HG03064 (cell line): ENCODE data around the gene SV2B.

Experiments
- ATAC-seq: cut with Tn5 transposase; IDR thresholded peaks from one replicate; pipeline ENCODE4 v1.9.1; 2021; ENCODE audit warnings: low read depth; ENCODE audit not compliant: unreplicated experiment

SV2B gene

DNA sequence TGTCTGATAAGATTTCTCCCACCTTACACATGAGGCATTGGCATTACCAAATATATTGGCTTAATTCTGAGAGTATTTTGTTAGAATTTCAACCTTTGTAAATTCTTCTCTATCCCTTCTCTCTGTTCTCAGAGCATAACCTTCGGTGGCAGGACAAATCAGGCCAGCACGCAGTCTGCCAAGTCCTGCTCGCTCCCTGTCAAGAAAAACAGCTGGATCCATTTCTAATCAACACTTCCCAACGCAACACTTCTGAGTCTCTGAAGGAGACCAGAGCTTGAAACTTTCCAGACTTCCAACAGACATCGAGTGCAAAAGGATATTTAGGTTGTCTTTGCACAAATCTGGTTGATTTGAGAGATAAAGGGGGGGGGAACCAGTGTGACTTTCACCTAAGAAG, 125.7 kb downstream of the SV2B start:
- ATAC-seq, result no peak

DNA sequence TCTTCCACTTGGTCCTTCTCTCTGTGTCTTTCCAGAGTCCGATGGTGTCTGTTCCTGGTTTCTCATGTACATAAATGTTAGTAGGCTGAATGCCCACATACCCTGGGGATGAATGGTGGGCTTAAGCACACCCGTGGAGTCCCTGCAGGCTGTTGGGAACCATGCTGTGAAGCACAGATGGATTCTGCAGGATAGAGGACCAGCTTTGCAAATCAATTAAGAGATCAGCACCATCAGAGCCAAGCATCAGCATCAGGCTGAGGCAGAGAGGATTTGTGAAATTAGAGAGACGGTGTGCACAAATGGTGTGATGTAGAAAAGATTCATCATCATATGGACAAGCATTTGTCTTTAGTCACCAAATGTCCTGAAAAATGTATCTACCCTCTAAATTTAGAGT, 127.1 kb downstream of the SV2B start:
- no peak for ATAC-seq

DNA sequence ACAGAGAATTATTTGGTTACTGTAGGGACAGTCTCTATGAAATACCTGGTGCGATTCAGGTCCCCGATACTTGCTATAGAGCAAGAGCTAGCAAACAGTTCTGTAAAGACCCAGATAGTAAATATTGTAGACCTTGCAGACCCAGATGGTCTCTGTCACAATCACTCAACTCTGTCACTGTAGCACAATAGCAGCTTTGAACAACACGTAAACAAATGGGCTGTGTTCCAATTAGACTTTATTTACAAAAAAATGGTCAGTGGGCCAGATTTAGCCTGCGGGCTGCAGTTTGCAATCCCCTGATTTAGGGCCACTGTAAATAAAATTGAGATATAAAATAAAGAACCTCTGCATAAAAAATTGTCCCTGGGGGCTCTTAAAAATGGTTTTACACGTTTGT, 127.7 kb downstream of the SV2B start:
- no peak for ATAC-seq

DNA sequence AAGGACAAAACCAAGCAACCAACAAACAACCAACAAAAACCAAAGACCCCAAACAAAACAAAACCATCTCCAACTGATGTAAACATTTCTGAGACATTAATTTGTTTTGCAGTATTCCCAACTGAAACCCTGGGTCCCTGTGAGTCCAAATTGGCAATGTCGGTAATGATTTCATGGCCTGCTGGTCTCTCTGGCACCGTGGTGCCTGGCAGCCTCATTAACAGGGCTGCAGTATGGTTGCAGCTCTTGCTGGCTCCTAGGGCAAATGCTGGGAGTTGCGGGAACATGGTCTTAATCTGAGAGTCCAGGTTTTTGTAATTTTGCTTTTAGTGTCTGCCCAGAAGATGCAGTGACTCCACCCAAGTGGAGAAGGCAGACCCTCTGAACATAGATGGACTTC, 128.3 kb downstream of the SV2B start:
- ATAC-seq, result no peak

DNA sequence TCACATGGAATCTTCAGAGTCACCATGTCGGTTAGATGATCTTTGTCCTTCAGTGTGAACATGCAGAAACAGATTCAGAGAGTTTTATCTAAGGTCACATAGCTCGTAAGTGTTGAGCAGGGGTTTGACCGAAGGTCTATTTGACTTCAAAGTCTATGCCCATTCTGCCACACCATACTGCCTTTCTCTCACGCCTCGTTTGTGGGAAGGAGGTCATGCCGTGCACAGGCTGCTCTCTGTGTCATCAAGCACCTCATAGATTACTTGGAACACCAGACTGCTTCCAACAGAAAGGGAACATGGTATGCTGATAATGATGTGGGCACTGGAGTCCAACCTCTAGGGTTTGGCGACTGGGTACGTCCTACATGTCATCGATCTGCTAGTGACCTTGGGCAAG, 128.8 kb downstream of the SV2B start:
- ATAC-seq, result no peak

DNA sequence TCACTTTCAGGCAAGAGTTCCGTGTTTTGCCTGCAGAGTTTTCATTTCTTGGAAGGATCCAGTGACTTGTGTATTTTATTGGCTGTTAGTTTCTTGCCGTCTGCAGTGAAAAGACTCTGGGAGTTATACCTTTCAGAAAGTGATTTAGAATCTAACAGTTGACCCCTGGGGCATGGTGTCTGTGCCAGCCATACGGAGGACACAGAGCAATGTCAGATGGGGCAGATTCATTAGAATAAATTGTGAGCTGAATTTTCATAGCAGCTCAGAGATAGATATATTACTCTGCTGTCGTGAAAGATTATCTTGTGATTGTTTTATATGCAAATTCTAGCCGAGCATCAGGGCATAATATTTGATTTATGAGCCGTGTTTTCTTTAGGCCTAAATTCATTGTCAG, 131.6 kb downstream of the SV2B start:
- ATAC-seq, result no peak

DNA sequence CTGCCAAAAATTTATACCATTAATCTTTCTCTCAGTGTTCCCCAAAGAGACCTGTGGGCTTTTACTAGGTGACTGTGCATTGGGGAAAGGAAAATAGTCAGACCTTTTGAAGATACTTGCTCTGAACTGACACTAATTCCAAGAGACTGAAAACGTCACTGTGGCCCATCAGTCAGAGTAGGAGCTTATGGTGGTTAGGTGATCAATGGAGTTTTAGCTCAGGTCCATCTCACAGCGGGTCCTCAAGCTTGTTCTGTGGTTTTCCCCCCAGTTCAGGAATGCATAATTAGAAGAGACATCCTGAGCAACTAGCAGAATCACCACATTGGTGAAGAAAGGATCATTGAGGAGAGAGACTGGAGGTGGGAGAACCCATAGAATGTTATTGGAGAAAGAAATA, 134.7 kb downstream of the SV2B start:
- ATAC-seq, result no peak

DNA sequence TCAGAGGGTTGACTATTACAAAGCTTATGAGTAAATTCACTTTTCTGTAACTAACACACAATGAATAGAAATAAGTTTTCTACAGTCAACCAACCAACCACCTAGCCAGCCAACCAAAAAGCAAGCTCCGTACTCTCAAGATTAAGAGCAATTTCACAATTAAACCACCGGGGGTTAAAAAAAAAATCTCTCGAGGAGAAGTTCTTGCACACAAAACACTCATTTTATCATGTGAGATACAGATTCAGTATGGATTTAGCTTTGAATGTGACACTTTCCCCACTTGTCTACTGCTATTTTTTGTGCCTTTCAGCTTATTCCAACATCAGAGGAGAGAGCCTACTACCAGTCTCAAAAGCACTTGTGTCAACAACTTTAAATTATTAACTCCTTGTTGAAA, 135.3 kb downstream of the SV2B start:
- no peak for ATAC-seq

DNA sequence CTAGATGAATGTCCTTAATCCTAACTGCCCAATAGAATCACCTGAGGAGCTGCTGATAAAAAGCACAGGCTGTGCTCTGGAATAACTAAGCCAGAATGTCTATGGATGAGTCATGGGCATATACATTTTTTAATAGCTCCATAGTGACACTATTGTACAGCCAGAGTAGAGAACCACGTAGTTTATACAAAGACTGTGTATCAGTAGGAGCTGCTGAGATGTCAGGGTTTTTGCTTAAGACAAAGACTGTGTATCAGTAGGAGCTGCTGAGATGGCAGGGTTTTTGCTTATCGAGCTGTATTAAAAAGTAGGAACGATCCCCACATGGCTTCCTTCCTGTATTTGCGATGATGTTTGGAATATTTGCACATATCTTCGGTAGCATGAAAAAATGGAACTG, 137.4 kb downstream of the SV2B start:
- ATAC-seq, result no peak

DNA sequence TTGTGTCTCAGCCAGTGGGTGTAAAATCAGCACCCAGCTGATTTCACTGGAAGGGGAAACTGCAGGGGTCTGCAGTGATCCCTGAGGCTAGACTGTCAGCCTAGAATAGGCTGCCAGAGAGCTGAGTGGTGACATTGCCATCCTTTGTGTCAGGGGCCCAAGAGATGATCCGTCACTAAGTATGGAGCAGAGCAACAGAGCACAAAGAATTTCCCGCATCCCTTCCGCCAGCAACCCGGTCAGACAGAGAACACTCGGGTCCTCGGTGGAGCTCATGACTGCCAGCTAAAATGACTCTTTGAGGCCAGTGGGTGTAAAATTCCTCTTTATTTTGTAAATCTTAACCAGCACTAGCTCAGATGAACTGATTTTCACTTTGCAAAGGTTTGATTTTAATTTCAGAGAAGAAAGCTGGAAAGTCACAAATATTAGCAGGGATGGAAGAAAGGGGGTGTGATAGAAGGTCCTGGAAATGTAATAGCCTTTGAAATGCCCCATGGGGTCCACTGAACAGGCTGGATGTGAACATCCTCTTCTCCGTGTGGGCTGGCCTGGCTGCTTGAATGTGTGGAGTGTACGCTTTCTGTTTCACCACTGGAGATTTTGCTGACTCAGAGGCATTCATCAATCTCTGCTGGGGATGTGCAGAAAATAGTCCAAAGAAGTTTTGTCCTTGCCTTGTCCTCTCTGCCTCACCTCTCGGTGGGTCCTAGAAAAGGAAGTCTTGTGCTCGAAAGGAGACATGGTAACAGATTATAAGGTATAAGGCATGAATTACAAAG, 138.8 kb downstream of the SV2B start:
- ATAC-seq, result no peak

DNA sequence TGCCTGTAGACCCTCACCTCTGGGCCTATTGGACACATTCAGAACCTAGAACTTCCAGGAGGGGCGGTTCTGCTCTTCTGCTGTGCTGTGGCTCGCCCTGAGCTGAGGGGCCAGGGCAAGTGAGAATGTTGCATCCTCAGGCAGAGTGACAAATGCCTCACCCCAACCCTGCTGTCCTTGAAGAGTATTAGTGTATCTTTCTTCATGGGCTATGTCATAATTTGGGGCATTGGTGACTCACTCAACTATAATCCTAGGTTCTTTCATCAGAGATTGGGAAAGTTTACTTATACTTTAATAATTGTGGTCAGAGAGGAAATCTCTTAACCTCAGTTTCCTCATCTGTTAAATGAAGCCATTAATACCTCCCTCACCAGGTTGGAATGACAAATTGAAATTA, 143.8 kb downstream of the SV2B start:
- no peak for ATAC-seq

DNA sequence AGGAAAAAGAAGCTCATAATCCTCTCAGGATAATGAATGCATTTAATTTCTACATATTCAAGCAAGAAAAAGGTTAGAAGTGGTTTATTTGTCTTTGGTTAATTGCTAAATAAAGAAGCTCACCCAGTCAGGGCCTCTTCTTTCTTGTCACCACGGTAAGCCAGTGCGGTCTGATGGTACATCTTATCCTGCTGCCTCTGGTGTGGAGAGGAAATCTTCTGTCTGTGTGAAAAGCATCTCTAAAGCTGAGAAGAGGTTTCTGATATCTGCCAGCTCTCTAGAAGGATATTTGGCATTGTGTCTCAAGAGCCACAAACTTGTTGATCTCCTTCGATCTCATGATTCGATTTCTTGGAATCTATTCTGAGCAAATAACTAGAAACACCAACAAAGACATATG, 144.9 kb downstream of the SV2B start:
- no peak for ATAC-seq

DNA sequence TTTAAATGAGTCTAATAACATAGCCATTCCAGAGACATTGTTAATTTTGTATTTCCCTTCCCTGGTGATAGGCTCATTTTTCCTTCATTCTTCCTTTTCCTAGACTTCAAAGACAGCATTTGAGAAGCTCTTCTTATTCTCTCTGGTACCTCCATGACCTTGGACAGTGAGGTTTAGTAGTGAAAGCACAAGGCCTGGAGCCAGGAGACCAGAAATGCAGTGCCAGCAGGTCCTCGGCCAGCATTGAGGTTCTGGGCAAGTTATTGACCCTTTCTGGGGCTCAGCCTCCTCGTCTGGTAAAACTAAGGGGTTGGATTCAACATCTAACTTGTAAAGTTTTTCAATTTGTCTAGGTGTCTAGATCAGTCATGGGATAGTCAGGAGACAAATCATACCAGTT, 146.9 kb downstream of the SV2B start:
- ATAC-seq, result no peak

DNA sequence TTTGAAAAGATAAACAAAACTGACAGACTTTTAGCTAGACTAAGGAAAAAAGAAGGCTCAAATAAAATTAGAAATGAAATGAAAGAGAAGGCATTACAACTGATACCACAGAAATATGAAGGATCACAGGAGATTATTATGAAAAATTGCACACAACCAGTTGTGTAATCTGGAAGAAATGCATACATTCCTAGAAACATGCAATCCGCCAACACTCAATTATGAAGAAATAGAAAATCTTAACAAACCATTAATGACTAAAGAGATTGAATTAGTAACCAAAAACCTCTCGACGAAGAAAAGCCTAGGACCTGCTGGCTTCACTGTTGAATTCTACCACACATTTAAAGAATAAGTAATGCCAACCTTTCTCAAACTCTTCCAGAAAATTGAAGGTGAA, 149.5 kb downstream of the SV2B start:
- no peak for ATAC-seq

DNA sequence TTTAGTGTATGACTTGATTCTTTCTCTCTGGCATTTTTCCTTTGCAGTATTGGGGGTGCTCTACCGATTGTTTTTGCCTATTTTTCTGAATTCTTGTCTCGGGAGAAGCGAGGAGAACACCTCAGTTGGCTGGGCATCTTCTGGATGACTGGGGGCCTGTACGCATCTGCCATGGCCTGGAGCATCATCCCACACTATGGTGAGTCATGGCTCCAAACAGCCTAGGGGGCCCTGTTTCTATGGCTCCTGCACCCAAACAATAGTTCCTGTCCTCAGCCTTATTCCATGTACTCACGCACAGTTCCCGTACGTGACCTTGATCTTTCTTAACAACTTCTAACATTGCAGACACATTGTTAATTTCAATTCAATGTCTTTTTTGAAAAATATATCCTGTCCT, 152.3 kb downstream of the SV2B start:
- no peak for ATAC-seq

DNA sequence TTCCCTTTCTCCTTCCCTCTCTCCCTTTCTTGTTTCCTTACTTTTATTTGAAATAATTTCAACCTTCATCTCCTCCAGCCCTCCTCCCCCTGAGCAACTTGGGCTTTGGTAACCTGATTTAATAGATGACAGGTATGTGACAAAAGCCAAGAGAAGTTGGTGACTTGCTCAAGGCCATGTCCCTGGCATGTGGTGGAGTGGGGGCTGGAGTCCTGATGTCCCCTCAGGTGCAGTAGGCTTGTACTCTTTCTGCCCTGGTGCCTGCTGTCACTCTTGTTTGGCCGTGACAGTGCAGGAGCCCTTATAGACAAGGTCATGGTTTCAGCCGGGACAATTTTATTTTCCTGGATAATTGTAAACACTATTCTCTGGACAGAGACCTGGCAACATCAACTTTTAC, 152.7 kb downstream of the SV2B start:
- ATAC-seq, result no peak

DNA sequence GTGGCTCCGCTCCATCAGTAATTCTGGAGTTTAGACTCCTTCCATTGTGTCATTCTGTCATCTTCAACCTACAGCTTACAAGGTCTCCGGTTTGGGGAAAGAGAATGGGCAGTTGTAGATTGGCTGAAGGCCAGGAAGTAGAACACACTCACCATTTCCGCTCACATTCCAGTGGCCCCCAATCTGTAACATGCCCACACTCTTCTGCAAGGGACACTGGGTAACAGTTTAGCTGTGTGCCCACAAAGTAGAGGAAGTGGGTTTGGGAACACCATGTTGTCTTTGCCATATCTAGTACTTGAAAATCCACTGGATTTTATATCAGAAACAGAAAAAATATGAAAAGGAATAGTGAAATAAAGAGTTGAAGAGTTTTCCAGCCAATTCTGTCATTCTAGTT, 153.5 kb downstream of the SV2B start:
- no peak for ATAC-seq

DNA sequence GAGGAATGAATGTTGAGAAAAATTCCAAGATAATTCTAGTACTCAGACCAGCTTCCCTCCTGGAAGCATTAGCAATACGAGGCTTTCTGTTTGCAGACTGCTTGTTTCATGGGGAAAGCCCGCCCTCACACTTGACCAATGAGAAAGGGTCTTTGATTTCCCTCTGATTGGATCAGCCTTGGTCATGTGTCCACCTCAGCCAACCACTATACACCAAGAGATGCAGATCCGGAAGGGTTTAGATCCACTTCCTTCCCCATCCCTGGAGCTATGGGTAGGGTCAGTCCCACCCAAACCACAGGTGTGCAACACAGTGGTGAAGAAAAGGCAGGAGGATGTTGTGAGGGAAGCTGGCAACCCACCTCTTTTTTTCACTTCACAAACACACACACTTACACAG, 154.7 kb downstream of the SV2B start:
- ATAC-seq, result no peak

DNA sequence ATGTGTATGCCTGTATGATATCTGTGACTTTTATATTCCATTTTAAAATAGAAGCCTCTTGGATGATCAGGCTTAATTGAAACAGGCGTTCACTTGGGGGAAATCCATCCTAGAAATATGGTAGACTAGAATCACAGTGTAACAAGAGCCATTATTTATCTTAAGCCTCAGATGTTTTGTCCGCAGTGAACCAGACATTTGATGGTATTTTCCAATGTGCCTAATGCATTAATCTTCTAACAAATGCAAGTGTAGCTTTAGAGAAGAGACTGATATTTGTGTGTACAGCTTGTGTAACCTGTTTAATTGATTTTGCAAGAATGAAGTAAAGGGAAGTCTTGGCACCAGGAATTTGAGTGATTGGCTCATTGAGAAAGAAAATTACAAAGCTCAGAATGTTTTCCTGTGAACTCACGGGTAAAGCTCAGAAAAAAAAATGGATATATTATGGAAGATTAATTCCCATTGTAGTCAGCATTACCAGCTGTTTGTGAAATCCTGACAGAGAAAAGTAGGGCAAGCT, 155.7 kb downstream of the SV2B start:
- ATAC-seq, result no peak

DNA sequence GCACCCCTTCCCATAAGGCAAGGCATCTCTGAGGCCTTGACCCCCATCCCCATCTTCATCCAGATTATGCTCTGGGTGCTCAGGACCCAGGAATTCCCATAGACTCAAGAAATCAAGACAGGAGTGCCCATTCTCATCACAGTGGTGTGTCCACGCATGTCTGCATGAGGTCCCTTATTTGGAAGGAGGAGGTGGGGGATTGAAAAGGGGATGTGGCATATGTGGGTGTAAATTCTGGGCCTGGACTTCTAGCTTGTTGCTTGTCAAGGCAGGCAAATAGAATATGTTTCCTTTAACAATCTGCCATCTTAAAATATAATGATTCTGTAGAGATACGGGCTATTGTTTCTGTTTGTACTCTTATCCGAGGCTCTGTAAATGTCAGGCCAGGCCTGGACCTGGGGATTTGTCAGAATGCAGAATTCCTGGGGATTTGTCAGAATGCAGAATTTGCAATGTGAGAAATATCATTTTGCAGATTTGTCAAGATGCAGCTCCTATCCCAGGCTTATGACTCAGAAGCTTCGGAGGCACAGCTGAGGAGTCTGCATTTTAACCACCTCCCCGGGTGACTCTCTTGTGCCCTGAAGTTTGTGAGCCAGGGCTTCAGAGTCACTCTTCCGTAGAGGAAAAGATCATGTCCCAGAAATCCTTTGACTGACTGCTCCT, 157.8 kb downstream of the SV2B start:
- ATAC-seq, result no peak

DNA sequence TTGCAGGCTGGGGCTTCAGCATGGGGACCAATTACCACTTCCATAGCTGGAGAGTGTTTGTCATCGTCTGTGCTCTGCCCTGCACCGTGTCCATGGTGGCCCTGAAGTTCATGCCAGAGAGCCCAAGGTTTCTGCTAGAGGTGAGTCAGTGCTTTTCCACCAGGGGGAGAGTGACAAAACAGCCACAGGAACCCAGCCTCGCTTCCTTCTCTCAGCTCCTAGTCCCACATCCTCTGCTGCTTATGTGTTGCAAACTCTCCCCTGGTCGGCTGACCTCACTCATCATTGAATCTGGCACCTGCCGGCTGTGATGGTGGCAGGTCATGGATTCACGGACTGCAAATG, 158.3 kb downstream of the SV2B start:
- no peak for ATAC-seq

DNA sequence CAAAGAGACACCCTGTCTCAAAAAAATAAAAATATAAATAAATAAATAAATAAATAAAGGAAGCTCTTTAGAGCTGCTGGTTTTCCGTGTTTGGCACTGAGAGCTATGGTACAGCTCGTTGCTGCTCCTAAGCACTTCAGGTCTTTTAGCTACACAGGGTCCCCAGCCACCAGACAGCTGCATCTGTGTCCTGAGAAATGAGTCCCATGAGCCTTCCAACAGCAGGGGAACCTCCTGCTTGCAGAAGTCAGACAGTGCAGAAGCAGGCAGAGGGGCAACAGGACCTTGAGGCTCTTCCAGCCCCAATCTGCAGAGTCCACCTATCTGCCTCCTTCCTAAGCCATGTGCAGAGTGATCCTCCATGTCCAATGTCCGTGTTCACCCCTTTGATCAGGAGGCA, 159.0 kb downstream of the SV2B start:
- ATAC-seq, result no peak
